Chondrocyte (in vitro differentiated cells): Measurements from ENCODE around the gene BCL2. TPM values are rescaled to one million over a fixed set of nuclear protein-coding genes. Genes with fewer than 3 reads are reported as not detected.
A peak's percentile ranks its signal among the peaks of the same experiment; 100 is the strongest.

Experiments
- DNase-seq: peaks from one replicate; pipeline ENCODE4 v3.0.0; 2021; ENCODE audit warnings: mixed read lengths, low spot score
- H3K27ac Mint-ChIP-seq: one replicate; pipeline ENCODE4 v1.8.0; 2021; ENCODE audit warnings: mild to moderate bottlenecking, moderate library complexity, mixed read lengths; ENCODE audit not compliant: unreplicated experiment
- H3K27me3 Mint-ChIP-seq: 2 replicates; pipeline ENCODE4 v1.8.0; 2021; ENCODE audit warnings: low read depth, mixed read lengths
- H3K36me3 Mint-ChIP-seq: 2 replicates; pipeline ENCODE4 v1.8.0; 2021; ENCODE audit warnings: low read depth, mixed read lengths
- H3K4me1 Mint-ChIP-seq: 2 replicates; pipeline ENCODE4 v1.8.0; 2021; ENCODE audit warnings: low read depth, mild to moderate bottlenecking, mixed read lengths
- H3K4me3 Mint-ChIP-seq: one replicate; pipeline ENCODE4 v1.8.0; 2021; ENCODE audit warnings: mild to moderate bottlenecking, moderate library complexity, mixed read lengths; ENCODE audit not compliant: unreplicated experiment
- H3K9me3 Mint-ChIP-seq: 2 replicates; pipeline ENCODE4 v1.8.0; 2021; ENCODE audit warnings: low read depth, mixed read lengths
- CTCF ChIP-seq: fragments of 200-600 bp; sonication (generic); IDR thresholded peaks from 2 replicates; pipeline ENCODE4 v1.5.0; 2021; ENCODE audit warnings: antibody characterized with exemption, mild to moderate bottlenecking, moderate library complexity
- total RNA-seq: library from RNA; stranded (reverse); gene quantifications from 3 replicates; pipeline ENCODE4 v1.2.1, GENCODE V29; 2021

BCL2 gene
- total RNA-seq, 1 donor from 2014 or later = 8.6 TPM

- H3K9me3 Mint-ChIP-seq = no peaks in the 10 kb centered on the region
- no peaks in the 10 kb centered on the region for H3K4me1 Mint-ChIP-seq
- no peak overlapping the region for H3K4me3 Mint-ChIP-seq
- TF ChIP-seq CTCF = no peak
- H3K27ac Mint-ChIP-seq = peak overlapping the region; percentile 19
- H3K36me3 Mint-ChIP-seq = no peaks in the 10 kb centered on the region
- DNase-seq = no peak
- peaks cover 20% of the 10 kb centered on the region for H3K27me3 Mint-ChIP-seq
Measured at GRCh38 chr18:63088262-63088661, 231.3 kb downstream of the BCL2 start.

- peaks cover 19% of the 10 kb centered on the region for H3K27me3 Mint-ChIP-seq
- no peaks in the 10 kb centered on the region for H3K36me3 Mint-ChIP-seq
- no peaks in the 10 kb centered on the region for H3K9me3 Mint-ChIP-seq
- no peak overlapping the region for H3K27ac Mint-ChIP-seq
- no peaks in the 10 kb centered on the region for H3K4me1 Mint-ChIP-seq
- DNase-seq = no peak
- no peak for TF ChIP-seq CTCF
- no peak overlapping the region for H3K4me3 Mint-ChIP-seq
Measured at GRCh38 chr18:63087421-63088230, 231.9 kb downstream of the BCL2 start.

GRCh38 chr18:63085611-63086010 is 234.0 kb downstream of the BCL2 start:
- Mint-ChIP-seq H3K36me3 (no peaks in the 10 kb centered on the region), H3K9me3 (no peaks in the 10 kb centered on the region), H3K4me1 (no peaks in the 10 kb centered on the region), H3K27ac (no peak overlapping the region), H3K4me3 (no peak overlapping the region), H3K27me3 (peaks cover 19% of the 10 kb centered on the region)
- no peak for TF ChIP-seq CTCF
- DNase-seq = no peak

- peaks cover 4% of the 10 kb centered on the region for H3K36me3 Mint-ChIP-seq
- no peak overlapping the region for H3K27ac Mint-ChIP-seq
- no peak for TF ChIP-seq CTCF
- no peaks in the 10 kb centered on the region for H3K4me1 Mint-ChIP-seq
- H3K4me3 Mint-ChIP-seq = no peak overlapping the region
- peaks cover 9% of the 10 kb centered on the region for H3K27me3 Mint-ChIP-seq
- no peak for DNase-seq
- H3K9me3 Mint-ChIP-seq = peaks cover 9% of the 10 kb centered on the region
Measured at GRCh38 chr18:63084219-63084618, 235.3 kb downstream of the BCL2 start.

- peaks cover 9% of the 10 kb centered on the region for H3K9me3 Mint-ChIP-seq
Measured at GRCh38 chr18:63083555-63083954, 236.0 kb downstream of the BCL2 start.

More at GRCh38 chr18:63083555-63083954, 236.0 kb downstream of the BCL2 start:
- Mint-ChIP-seq H3K4me3 (no peak overlapping the region), H3K27ac (no peak overlapping the region), H3K27me3 (peaks cover 7% of the 10 kb centered on the region), H3K4me1 (no peaks in the 10 kb centered on the region), H3K36me3 (peaks cover 4% of the 10 kb centered on the region)
- no peak for TF ChIP-seq CTCF
- no peak for DNase-seq
